ENCODE measurements around the gene PTPRG.

GRCh38 chr3:61761694-61762430, 200.5 kb downstream of the PTPRG start:
- TF ChIP-seq EP300 (IDR thresholded peaks at IDR 0.05) (no peak), CTCF (IDR thresholded peaks at IDR 0.05) (no peak), POLR2AphosphoS5 (IDR thresholded peaks at IDR 0.05) (no peak)

All from esophagus muscularis mucosa (tissue), 4 donors.